Fibroblast of villous mesenchyme (primary cell): ENCODE data around the gene LZTFL1. TPM values are rescaled to one million over a fixed set of nuclear protein-coding genes. Genes with fewer than 3 reads are reported as not detected.

Experiments used
- DNase-seq: peaks from one replicate; pipeline ENCODE4 v3.0.0-alpha.2; 2010; ENCODE audit warnings: low read depth
- H3K4me3 ChIP-seq: 2 replicates; pipeline ENCODE4 v1.5.1; 2011; ENCODE audit warnings: low read depth, mild to moderate bottlenecking, low read length
- total RNA-seq: library from RNA; depleted of rRNA; stranded (reverse); fragments of >200 nt; gene quantifications from 2 replicates; pipeline ENCODE4 v1.2.3, GENCODE V29; 2012
- TF ChIP-seq, protein P1 (sequence below): IDR thresholded peaks from 2 replicates; pipeline ENCODE4 v1.5.1; 2012; ENCODE audit warnings: low read depth, mild to moderate bottlenecking, low read length; ENCODE audit not compliant: insufficient read depth

Gene LZTFL1
- total RNA-seq, 1 donor, result 18.6 TPM

DNA sequence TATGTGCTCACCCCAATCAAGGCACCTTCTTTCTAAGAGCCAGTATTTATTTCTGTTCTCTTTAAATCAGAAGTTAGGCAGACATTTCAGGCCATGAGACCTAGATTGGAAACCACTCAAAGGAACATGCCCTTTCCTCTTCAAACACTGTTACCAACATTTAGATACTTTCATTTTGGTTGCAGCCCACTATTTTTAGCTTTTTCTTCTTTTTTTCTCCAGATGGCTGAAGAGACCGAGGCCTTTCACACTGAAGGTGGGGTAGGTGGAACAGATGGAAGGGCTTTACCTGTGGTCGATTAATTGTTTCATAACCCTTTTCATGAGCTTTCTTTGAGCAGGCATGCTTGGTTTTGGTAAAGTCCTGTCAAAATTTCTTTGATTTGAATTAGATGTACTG lies 10.9 kb upstream of the LZTFL1 start:
- H3K4me3 ChIP-seq, result no peak overlapping the region
- TF ChIP-seq, protein P1, sequence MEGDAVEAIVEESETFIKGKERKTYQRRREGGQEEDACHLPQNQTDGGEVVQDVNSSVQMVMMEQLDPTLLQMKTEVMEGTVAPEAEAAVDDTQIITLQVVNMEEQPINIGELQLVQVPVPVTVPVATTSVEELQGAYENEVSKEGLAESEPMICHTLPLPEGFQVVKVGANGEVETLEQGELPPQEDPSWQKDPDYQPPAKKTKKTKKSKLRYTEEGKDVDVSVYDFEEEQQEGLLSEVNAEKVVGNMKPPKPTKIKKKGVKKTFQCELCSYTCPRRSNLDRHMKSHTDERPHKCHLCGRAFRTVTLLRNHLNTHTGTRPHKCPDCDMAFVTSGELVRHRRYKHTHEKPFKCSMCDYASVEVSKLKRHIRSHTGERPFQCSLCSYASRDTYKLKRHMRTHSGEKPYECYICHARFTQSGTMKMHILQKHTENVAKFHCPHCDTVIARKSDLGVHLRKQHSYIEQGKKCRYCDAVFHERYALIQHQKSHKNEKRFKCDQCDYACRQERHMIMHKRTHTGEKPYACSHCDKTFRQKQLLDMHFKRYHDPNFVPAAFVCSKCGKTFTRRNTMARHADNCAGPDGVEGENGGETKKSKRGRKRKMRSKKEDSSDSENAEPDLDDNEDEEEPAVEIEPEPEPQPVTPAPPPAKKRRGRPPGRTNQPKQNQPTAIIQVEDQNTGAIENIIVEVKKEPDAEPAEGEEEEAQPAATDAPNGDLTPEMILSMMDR, result no peak
- DNase-seq, result no peak

DNA sequence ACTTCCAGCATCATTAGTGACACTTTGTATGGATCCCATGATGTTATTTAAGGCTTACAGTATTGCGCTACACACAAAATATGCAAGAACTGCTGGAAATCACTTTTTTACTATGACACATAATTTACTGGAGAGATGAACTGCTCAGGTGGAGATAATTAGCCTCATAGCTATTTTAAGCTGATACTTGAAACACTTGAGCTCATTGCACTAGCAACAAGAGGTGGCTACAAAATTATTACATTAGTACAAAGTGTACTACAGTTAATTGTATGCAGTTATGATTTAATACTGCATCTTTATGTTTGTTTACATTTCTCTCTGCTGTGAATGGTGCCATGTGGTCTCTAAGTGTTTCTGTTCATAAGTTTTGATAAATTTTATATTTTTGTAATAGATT lies 6.5 kb upstream of the LZTFL1 start:
- TF ChIP-seq, protein P1, result no peak
- no peak overlapping the region for H3K4me3 ChIP-seq
- no peak for DNase-seq

DNA sequence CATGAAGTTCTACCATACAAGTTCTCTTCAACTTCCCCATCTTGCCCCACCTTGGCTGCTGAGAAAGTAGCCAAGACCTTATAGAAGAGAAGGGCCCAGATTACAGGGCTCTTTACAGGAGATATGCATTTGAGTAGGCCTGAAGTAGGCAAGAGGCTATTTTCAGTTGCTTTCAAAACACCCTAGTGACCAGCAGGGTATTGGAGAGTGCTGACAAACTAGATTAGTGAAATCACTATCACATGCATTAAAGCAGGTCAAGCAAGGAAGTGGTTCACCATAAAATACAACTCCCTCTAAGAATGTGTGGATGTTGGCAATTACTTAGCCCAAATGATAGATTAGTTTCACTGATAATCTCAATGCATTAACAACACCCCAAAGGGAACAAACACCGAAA lies 2.7 kb upstream of the LZTFL1 start:
- no peak for DNase-seq
- H3K4me3 ChIP-seq, result no peak overlapping the region
- TF ChIP-seq, protein P1, result no peak

DNA sequence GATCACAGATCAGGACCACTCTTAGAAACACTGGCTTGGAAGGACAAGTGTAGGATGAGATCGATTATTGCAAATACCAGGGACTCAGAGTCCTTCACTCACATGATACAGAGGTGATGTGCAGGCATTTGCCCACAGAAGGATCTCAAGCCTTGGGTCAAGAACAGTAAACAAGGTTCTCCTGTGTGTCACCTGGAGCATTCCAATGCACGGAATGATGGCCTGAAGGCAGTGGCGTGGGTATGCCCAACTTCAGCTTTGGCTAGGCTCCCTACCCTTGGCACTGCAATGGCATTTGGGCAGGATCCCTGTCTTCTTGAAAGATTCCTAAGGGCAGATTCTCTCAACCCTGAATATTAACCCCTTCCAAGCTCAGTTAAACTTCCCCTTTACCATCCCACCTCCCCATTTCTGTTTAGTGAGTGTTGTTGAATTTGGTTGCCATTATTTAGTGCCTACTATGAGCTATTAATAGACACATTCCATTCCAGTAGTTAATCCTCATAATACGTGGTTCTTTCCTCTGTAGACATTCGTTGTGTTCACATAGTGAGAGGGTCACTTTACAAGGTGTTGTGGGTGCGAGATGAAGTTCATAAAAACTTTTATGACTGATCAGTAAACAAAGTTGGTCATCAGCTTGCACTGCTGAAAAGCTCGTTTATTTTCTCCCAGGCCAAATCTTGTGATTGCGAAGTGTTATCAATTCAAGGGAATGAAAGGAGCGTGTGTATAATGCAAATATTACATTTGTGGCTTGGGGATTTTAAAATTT lies 1.1 kb upstream of the LZTFL1 start:
- no peak overlapping the region for H3K4me3 ChIP-seq
- DNase-seq, result peak; percentile 28
- TF ChIP-seq, protein P1, result no peak

DNA sequence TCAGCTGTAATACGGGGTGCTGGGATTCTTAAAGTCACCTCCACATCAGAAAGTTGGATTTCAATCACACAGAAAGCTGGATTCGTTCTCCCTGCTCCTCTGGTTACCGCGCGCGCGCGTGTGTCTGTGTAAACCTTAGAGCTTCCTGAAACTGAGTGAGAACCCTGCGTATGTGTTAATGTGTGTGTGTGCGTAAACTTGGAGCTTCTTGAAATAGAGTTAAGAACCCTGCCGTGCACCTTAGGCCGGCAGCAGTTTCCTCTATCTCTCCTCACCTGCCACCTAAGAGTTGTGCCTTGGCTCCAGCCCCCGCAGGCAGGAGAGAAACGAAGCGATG lies 531 bp downstream of the LZTFL1 start:
- peak overlapping the region; percentile 95 for H3K4me3 ChIP-seq
- DNase-seq, result peak; percentile 26
- TF ChIP-seq, protein P1, result no peak

DNA sequence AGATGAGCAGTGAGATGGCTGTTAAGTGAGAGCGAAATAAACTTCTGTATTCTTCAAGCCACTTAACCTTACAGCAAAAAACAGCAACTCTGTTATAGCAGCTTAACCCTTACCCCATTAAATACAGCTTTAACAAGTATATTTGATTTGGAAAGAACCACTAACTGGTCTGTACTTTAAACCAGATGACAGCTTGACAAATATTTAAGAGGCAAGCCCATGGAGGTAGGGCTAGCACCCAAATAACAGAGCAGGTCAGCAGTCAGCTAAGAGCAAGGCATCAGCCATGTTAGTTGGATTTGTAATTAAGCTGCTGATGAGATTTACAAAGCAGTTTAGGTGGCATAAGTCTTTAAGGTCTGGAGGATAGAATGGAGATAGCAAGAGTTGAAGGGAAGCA lies 3.5 kb downstream of the LZTFL1 start:
- TF ChIP-seq, protein P1, result no peak
- no peak for DNase-seq

DNA sequence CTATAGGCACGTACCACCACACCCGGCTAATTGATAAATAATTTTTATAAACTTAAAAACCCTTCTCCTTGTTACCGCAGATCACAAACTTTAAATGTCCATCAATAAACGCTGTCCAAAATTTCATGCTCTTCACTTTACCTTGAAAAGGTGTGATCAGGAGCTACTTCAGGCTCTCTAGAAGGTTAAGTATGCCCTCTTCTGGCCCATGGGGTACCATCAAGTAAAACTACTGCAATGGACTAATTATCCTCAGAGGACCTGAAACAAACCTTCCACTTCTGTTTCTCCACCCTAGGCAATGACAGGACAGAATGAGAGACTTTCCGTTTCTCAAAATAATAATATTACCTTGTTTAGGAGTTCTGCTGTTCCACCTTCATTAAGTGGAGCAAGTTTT lies 9.2 kb downstream of the LZTFL1 start:
- TF ChIP-seq, protein P1, result peak; percentile 3
- DNase-seq, result peak; percentile 25
- H3K4me3 ChIP-seq, result no peak overlapping the region

More for the DNA sequence above, 3.5 kb downstream of the LZTFL1 start:
- H3K4me3 ChIP-seq, result no peak overlapping the region
